SK-N-SH (cell line): ENCODE measurements around the gene ESPNL. TPM values are rescaled to one million over a fixed set of nuclear protein-coding genes. Genes with fewer than 3 reads are reported as not detected.

Experiments
- CTCF ChIA-PET: fragments of 300-600, 350-600 bp; formaldehyde crosslinking; extraction: SDS; loops from one replicate; lab custom pipeline; 2021; lab: Yijun Ruan, JAX
- POLR2A ChIA-PET: fragments of 350-600 bp; sonication (Branson Sonifier 250); formaldehyde crosslinking; extraction: SDS; loops from one replicate; lab custom pipeline; 2020; ENCODE audit warnings: antibody characterized with exemption, inconsistent platforms; lab: Yijun Ruan, JAX
- DNase-seq: peaks from one replicate; pipeline ENCODE4 v3.0.0; 2012
- H2AFZ ChIP-seq: fragments of 200-600 bp; sonication (generic); 2 replicates; pipeline ENCODE4 v1.8.1; 2016; ENCODE audit warnings: antibody characterized with exemption, mild to moderate bottlenecking, low read depth
- H3F3A ChIP-seq: fragments of 200-600 bp; sonication (generic); replicated peaks from 2 replicates; pipeline ENCODE3; 2016; ENCODE audit warnings: antibody characterized with exemption, mild to moderate bottlenecking; ENCODE audit not compliant: insufficient read depth
- H3K27ac ChIP-seq, 2 experiments: fragments of 200-500 bp in 1 of 2; fragments of 200-600 bp in 1 of 2; sonication (Bioruptor generic) in 1 of 2; sonication (generic), shearing (Covaris generic) in 1 of 2; 2 replicates each; pipeline versions ENCODE4 v1.5.1 to v1.6.1; 2014 to 2016; ENCODE audit warnings: low read depth in 2 of 2, inconsistent platforms in 1 of 2, low read length in 1 of 2, mild to moderate bottlenecking in 1 of 2, mixed read lengths in 1 of 2
- H3K27me3 ChIP-seq: fragments of 200-600 bp; sonication (generic), shearing (Covaris generic); 2 replicates; pipeline ENCODE4 v1.6.1; 2016; ENCODE audit warnings: mixed run types; ENCODE audit not compliant: insufficient read depth
- H3K36me3 ChIP-seq, 2 experiments: fragments of 200-500 bp in 1 of 2; fragments of 200-600 bp in 1 of 2; sonication (Bioruptor generic) in 1 of 2; sonication (generic) in 1 of 2; replicated peaks in 1 of 2; 2 replicates each; pipeline versions ENCODE3 to v1.5.1; 2014 to 2016; ENCODE audit warnings: low read length in 1 of 2, mild to moderate bottlenecking in 1 of 2; ENCODE audit not compliant: insufficient read depth in 2 of 2, control insufficient read depth in 1 of 2
- H3K4me1 ChIP-seq, 2 experiments: fragments of 200-500 bp in 1 of 2; fragments of 200-600 bp in 1 of 2; sonication (Bioruptor generic) in 1 of 2; sonication (generic), shearing (Covaris generic) in 1 of 2; 2 replicates each; pipeline versions ENCODE4 v1.5.1 to v1.6.1; 2014 to 2016; ENCODE audit warnings: low read depth in 1 of 2, low read length in 1 of 2, mixed run types in 1 of 2; ENCODE audit not compliant: insufficient read depth in 2 of 2, control insufficient read depth in 1 of 2
- H3K4me2 ChIP-seq: fragments of 200-600 bp; sonication (generic), shearing (Covaris generic); 2 replicates; pipeline ENCODE4 v1.6.1; 2017; ENCODE audit warnings: mixed run types
- H3K4me3 ChIP-seq, 2 experiments: fragments of 200-500 bp in 1 of 2; fragments of 200-600 bp in 1 of 2; sonication (Bioruptor generic) in 1 of 2; sonication (generic), shearing (Covaris generic) in 1 of 2; 2 replicates each; pipeline versions ENCODE4 v1.5.1 to v1.8.1; 2014 to 2016; ENCODE audit warnings: low read depth in 2 of 2, inconsistent platforms in 1 of 2, low read length in 1 of 2, mild to moderate bottlenecking in 1 of 2, mixed read lengths in 1 of 2, moderate library complexity in 1 of 2
- H3K79me2 ChIP-seq: fragments of 200-600 bp; sonication (generic); 2 replicates; pipeline ENCODE4 v1.8.1; 2017; ENCODE audit warnings: mild to moderate bottlenecking; ENCODE audit not compliant: insufficient read depth
- H3K9ac ChIP-seq: fragments of 200-600 bp; sonication (generic); 2 replicates; pipeline ENCODE4 v1.6.1; 2017; ENCODE audit warnings: mixed run types
- H3K9me2 ChIP-seq: fragments of 200-600 bp; sonication (generic); 2 replicates; pipeline ENCODE4 v1.6.1; 2017; ENCODE audit warnings: mixed run types
- H3K9me3 ChIP-seq: fragments of 200-600 bp; sonication (generic); 2 replicates; pipeline ENCODE4 v1.6.1; 2017; ENCODE audit warnings: mixed run types, mild to moderate bottlenecking, moderate library complexity
- H4K20me1 ChIP-seq: fragments of 200-600 bp; sonication (generic); 2 replicates; pipeline ENCODE4 v1.6.1; 2017; ENCODE audit warnings: mild to moderate bottlenecking, mixed run types; ENCODE audit not compliant: insufficient read depth
- CHD2 ChIP-seq: fragments of 150-350 bp; IDR thresholded peaks from 2 replicates; pipeline ENCODE4 v1.6.1; 2018; ENCODE audit warnings: low read length; ENCODE audit not compliant: partially characterized antibody
- ELF1 ChIP-seq: IDR thresholded peaks from 2 replicates; pipeline ENCODE4 v1.4.0; 2012
- EP300 ChIP-seq, 2 experiments: IDR thresholded peaks; 2 replicates each; pipeline versions ENCODE4 v1.4.0 to v1.6.1; 2012; ENCODE audit warnings: borderline replicate concordance in 1 of 2, low read depth in 1 of 2, low read length in 1 of 2
- FOSL2 ChIP-seq: IDR thresholded peaks from 2 replicates; pipeline ENCODE4 v1.4.0; 2012; ENCODE audit warnings: low read depth, mild to moderate bottlenecking, moderate library complexity, borderline replicate concordance
- FOXM1 ChIP-seq: IDR thresholded peaks from 2 replicates; pipeline ENCODE4 v1.4.0; 2012; ENCODE audit warnings: low read depth, mild to moderate bottlenecking
- GABPA ChIP-seq: IDR thresholded peaks from 2 replicates; pipeline ENCODE4 v1.4.0; 2012; ENCODE audit warnings: low read depth, mild to moderate bottlenecking
- GATA2 ChIP-seq: sonication (generic); formaldehyde crosslinking; IDR thresholded peaks from 2 replicates; pipeline ENCODE4 v1.5.0; 2020; ENCODE audit warnings: mild to moderate bottlenecking, missing genetic modification reagents
- JUND ChIP-seq: IDR thresholded peaks from 2 replicates; pipeline ENCODE4 v1.4.0; 2012
- MAX ChIP-seq: IDR thresholded peaks from 2 replicates; pipeline ENCODE4 v1.4.0; 2012; ENCODE audit warnings: low read depth
- MEF2A ChIP-seq: IDR thresholded peaks from 2 replicates; pipeline ENCODE4 v1.4.0; 2012; ENCODE audit warnings: low read depth, borderline replicate concordance
- MXI1 ChIP-seq: IDR thresholded peaks from 2 replicates; pipeline ENCODE4 v1.6.1; 2012; ENCODE audit warnings: mild to moderate bottlenecking, low read depth, low read length, improper control_type of control experiment
- NFIC ChIP-seq: IDR thresholded peaks from 2 replicates; pipeline ENCODE4 v1.4.0; 2012; ENCODE audit warnings: borderline replicate concordance
- NRF1 ChIP-seq: IDR thresholded peaks from 2 replicates; pipeline ENCODE4 v1.6.1; 2012; ENCODE audit warnings: low read depth, mild to moderate bottlenecking, low read length
- POLR2AphosphoS5 ChIP-seq: IDR thresholded peaks from 2 replicates; pipeline ENCODE4 v1.6.1; 2012; ENCODE audit warnings: low read depth, low read length
- RAD21 ChIP-seq: IDR thresholded peaks from 2 replicates; pipeline ENCODE4 v1.6.1; 2012; ENCODE audit warnings: mild to moderate bottlenecking, low read length
- REST ChIP-seq: IDR thresholded peaks from 2 replicates; pipeline ENCODE4 v1.6.1; 2012; ENCODE audit warnings: mild to moderate bottlenecking, low read depth, low read length, moderate library complexity
- RFX5 ChIP-seq: IDR thresholded peaks from 2 replicates; pipeline ENCODE4 v1.6.1; 2012; ENCODE audit warnings: mild to moderate bottlenecking, improper control_type of control experiment, low read length
- SIN3A ChIP-seq: IDR thresholded peaks from 2 replicates; pipeline ENCODE4 v1.6.1; 2012; ENCODE audit warnings: low read depth, mild to moderate bottlenecking, low read length, moderate library complexity, borderline replicate concordance
- SMC3 ChIP-seq: IDR thresholded peaks from 2 replicates; pipeline ENCODE4 v1.6.1; 2012; ENCODE audit warnings: low read depth, low read length, improper control_type of control experiment
- TCF12 ChIP-seq: IDR thresholded peaks from 2 replicates; pipeline ENCODE4 v1.4.0; 2012
- YY1 ChIP-seq: IDR thresholded peaks from 2 replicates; pipeline ENCODE4 v1.4.0; 2012; ENCODE audit warnings: low read depth, mild to moderate bottlenecking
- ZBTB33 ChIP-seq: IDR thresholded peaks from 2 replicates; pipeline ENCODE4 v1.4.0; 2012; ENCODE audit warnings: low read depth, borderline replicate concordance
- WGBS: methylation state at CpG from one replicate; pipeline ENCODE4 v1.1.6; 2017; ENCODE audit warnings: low lambda C conversion rate; 5-methylcytosine and 5-hydroxymethylcytosine counted together
- polyA plus RNA-seq, 3 experiments: library from polyadenylated mRNA; depleted of rRNA; stranded (reverse); fragments of >200 nt; gene quantifications; 2 replicates each; pipeline ENCODE4 v1.2.3, GENCODE V29; 2012

The ESPNL gene
- polyA plus RNA-seq, 1 of the 3 experiments (the other 2 are of a cell fraction): 0.05 TPM

GRCh38 chr2:238143239-238143951 is 43.3 kb downstream of the ESPNL start (continued):
- no peak for TF ChIP-seq ZBTB33
- TF ChIP-seq NFIC: peak; percentile 49; the same call in 1 of the 2 replicates
- TF ChIP-seq REST: no peak
- TF ChIP-seq MXI1: no peak
- TF ChIP-seq CHD2: no peak
- no peak for TF ChIP-seq RFX5
- peak; percentile 90 for TF ChIP-seq FOSL2
- TF ChIP-seq, all 33 proteins: peak for 7

GRCh38 chr2:238144262-238144661 is 44.1 kb downstream of the ESPNL start:
- ChIA-PET CTCF (no interaction called here), POLR2A (no interaction called here)
- H3K79me2 ChIP-seq: no peaks in the 10 kb centered on the region
- H3K36me3 ChIP-seq: no peaks in the 10 kb centered on the region
- H3K9ac ChIP-seq: no peak overlapping the region
- H3K4me1 ChIP-seq: peaks cover 5 to 10% of the 10 kb centered on the region in 2 experiments; a peak in 3 of 4 replicates
- no peak for DNase-seq
- no peak overlapping the region for H3K4me3 ChIP-seq
- no peak overlapping the region for H3K27ac ChIP-seq
- no peaks in the 10 kb centered on the region for H4K20me1 ChIP-seq
- H3K4me2 ChIP-seq: no peak overlapping the region; the same call in 1 of the 2 replicates
- H3K9me3 ChIP-seq: no peaks in the 10 kb centered on the region
- no peak overlapping the region for H2AFZ ChIP-seq
- WGBS: 86% methylated on average over 2 of the region's 5 CpGs
- no peaks in the 10 kb centered on the region for H3F3A ChIP-seq
- H3K27me3 ChIP-seq: no peaks in the 10 kb centered on the region
- no peak for TF ChIP-seq TCF12
- no peak for TF ChIP-seq SIN3A
- TF ChIP-seq MEF2A: no peak
- TF ChIP-seq MAX: no peak
- TF ChIP-seq EP300 (IDR thresholded peaks at IDR 0.05; ENCODE audit: borderline replicate concordance in 1 of 2, low read depth in 1 of 2, low read length in 1 of 2): no peak
- no peak for TF ChIP-seq FOXM1
- no peak for TF ChIP-seq POLR2AphosphoS5
- no peak for TF ChIP-seq ELF1
- TF ChIP-seq RAD21: no peak
- no peak for TF ChIP-seq JUND
- no peak for TF ChIP-seq YY1
- TF ChIP-seq SMC3: no peak
- no peak for TF ChIP-seq CHD2
- TF ChIP-seq GATA2: no peak
- TF ChIP-seq GABPA: no peak
- no peak for TF ChIP-seq NRF1
- no peaks in the 10 kb centered on the region for H3K9me2 ChIP-seq
